Measurements from ENCODE around the gene ATP2B2.

Gene ATP2B2

DNA sequence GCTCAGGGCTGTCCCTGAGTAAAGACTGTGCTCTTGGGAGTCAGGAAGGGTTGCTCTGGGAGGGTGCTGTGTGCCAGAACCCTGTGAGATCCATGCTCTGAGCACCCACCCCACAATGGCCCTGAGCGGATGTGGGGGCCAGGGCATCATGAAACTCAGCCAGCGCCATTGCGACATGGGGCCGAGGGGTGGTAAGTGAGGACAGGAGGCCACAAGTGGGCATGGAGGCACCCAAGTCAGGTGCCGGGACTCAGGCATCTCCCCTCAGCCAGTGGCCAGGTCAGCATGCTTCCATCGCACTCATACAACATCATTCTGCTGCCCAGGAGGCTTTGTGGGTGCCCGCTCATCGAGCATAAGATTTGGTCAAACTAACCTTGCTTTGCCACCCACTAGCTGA lies 19.6 kb downstream of the ATP2B2 start:
- no peak overlapping the region for H2AK5ac ChIP-seq (ENCODE audit: low read length)
- DNase-seq, result no peak
- H3K14ac ChIP-seq (ENCODE audit: low read length), result no peak overlapping the region
- H4K8ac ChIP-seq (ENCODE audit: low read depth, low read length), result no peak overlapping the region
- H3K79me1 ChIP-seq (ENCODE audit: low read length), result no peaks in the 10 kb centered on the region
- H3K23ac ChIP-seq (ENCODE audit: low read length), result no peak overlapping the region
- no peaks in the 10 kb centered on the region for H3K36me3 ChIP-seq (ENCODE audit: control insufficient read depth in 1 of 2, insufficient read depth in 2 of 2, low read length in 2 of 2)
- H3K27me3 ChIP-seq (ENCODE audit: insufficient read depth, low read length), result no peaks in the 10 kb centered on the region
- no CpG with 5 or more reads among the region's 8 CpGs for WGBS (ENCODE audit: extremely low coverage, insufficient coverage, insufficient read length)
- peaks cover 5% of the 10 kb centered on the region for H3K9me3 ChIP-seq (ENCODE audit: insufficient read depth, low read depth, low read length)
- H2BK120ac ChIP-seq (ENCODE audit: insufficient read depth, low read length, poor library complexity), result no peak overlapping the region
- H3K18ac ChIP-seq (ENCODE audit: low read length), result no peak overlapping the region
- no peak overlapping the region for H3K4me3 ChIP-seq (ENCODE audit: low read depth, low read length)
- no peak overlapping the region for H3K4ac ChIP-seq (ENCODE audit: low read depth, low read length)
- H3K79me2 ChIP-seq (ENCODE audit: control insufficient read depth, insufficient read depth, low read length, poor library complexity), result no peaks in the 10 kb centered on the region
- no peak overlapping the region for H2AFZ ChIP-seq (ENCODE audit: insufficient read depth, low read length, poor library complexity)
- no peaks in the 10 kb centered on the region for H3K4me1 ChIP-seq (ENCODE audit: control insufficient read depth in 1 of 2, insufficient read depth in 2 of 2, low read length in 2 of 2)
- no peak overlapping the region for H2BK5ac ChIP-seq (ENCODE audit: low read depth, low read length, poor library complexity)
- no peak overlapping the region for H3K9ac ChIP-seq (ENCODE audit: low read length)
- no peak overlapping the region for H3K27ac ChIP-seq (ENCODE audit: low read depth, low read length)
- no peak overlapping the region for H2BK12ac ChIP-seq (ENCODE audit: low read length)
- H4K91ac ChIP-seq (ENCODE audit: low read depth, low read length), result no peak overlapping the region
- no peak overlapping the region for H3K4me2 ChIP-seq (ENCODE audit: low read length)
- no peak overlapping the region for H4K12ac ChIP-seq (ENCODE audit: low read depth, low read length)

DNA sequence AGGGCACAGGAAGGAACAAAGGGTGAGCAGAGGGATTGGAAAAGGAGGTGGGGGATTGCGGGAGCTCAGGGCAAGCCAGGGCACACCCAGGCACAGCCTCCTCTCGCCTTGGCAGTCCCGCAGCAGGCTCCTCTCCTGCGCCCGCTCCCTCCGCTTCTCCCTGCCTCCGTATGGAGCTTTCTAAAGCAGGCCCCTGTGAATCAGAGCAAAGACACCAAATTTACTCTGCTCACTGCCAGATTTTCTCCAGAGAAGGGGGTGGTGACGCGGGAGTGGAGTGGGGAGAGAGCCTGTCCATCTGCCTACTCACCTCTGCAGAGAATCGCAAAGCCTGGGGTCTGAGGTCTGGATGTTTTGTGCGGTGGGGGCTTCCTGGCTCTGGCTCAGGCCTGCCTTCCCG lies 20.0 kb downstream of the ATP2B2 start:
- no peak overlapping the region for H2BK5ac ChIP-seq (ENCODE audit: low read depth, low read length, poor library complexity)
- H3K27me3 ChIP-seq (ENCODE audit: insufficient read depth, low read length), result no peaks in the 10 kb centered on the region
- H4K91ac ChIP-seq (ENCODE audit: low read depth, low read length), result no peak overlapping the region
- H3K14ac ChIP-seq (ENCODE audit: low read length), result no peak overlapping the region
- H3K4me3 ChIP-seq (ENCODE audit: low read depth, low read length), result no peak overlapping the region
- H2BK120ac ChIP-seq (ENCODE audit: insufficient read depth, low read length, poor library complexity), result no peak overlapping the region
- H2AFZ ChIP-seq (ENCODE audit: insufficient read depth, low read length, poor library complexity), result no peak overlapping the region
- H3K4me1 ChIP-seq (ENCODE audit: control insufficient read depth in 1 of 2, insufficient read depth in 2 of 2, low read length in 2 of 2), result no peaks in the 10 kb centered on the region
- no peak overlapping the region for H3K4me2 ChIP-seq (ENCODE audit: low read length)
- no peak overlapping the region for H3K18ac ChIP-seq (ENCODE audit: low read length)
- no peak overlapping the region for H3K27ac ChIP-seq (ENCODE audit: low read depth, low read length)
- no peak overlapping the region for H3K23ac ChIP-seq (ENCODE audit: low read length)
- H2BK12ac ChIP-seq (ENCODE audit: low read length), result no peak overlapping the region
- DNase-seq, result no peak
- no peak overlapping the region for H4K12ac ChIP-seq (ENCODE audit: low read depth, low read length)
- H3K9ac ChIP-seq (ENCODE audit: low read length), result no peak overlapping the region
- no peak overlapping the region for H3K4ac ChIP-seq (ENCODE audit: low read depth, low read length)
- WGBS (ENCODE audit: extremely low coverage, insufficient coverage, insufficient read length), result no CpG with 5 or more reads among the region's 12 CpGs
- no peaks in the 10 kb centered on the region for H3K79me1 ChIP-seq (ENCODE audit: low read length)
- H2AK5ac ChIP-seq (ENCODE audit: low read length), result no peak overlapping the region
- H4K8ac ChIP-seq (ENCODE audit: low read depth, low read length), result no peak overlapping the region
- peaks cover 5% of the 10 kb centered on the region for H3K9me3 ChIP-seq (ENCODE audit: insufficient read depth, low read depth, low read length)
- H3K36me3 ChIP-seq (ENCODE audit: control insufficient read depth in 1 of 2, insufficient read depth in 2 of 2, low read length in 2 of 2), result no peaks in the 10 kb centered on the region
- no peaks in the 10 kb centered on the region for H3K79me2 ChIP-seq (ENCODE audit: control insufficient read depth, insufficient read depth, low read length, poor library complexity)

DNA sequence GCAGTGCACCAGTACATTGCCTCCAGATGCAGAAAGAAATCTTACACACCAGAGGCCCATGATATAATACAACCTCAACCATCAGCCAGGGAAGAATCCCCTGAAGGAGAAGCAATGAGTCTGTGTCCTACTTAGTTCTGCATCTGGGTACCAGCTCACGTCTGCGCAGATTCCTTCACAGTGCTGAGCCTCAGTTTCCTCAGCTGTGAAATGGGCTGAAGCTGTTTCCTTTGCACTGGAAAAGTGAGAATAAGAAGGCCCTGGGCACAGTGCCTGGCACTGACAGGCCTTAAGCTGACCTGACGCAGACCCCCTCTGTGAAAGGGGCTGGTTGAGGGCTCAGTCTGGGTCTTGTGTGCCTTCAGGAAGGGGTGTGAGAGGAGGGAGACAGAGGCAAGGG lies 20.7 kb downstream of the ATP2B2 start:
- Histone ChIP-seq H2BK5ac (ENCODE audit: low read depth, low read length, poor library complexity) (no peak overlapping the region), H3K9ac (ENCODE audit: low read length) (no peak overlapping the region), H3K27ac (ENCODE audit: low read depth, low read length) (no peak overlapping the region), H4K8ac (ENCODE audit: low read depth, low read length) (no peak overlapping the region), H4K12ac (ENCODE audit: low read depth, low read length) (no peak overlapping the region), H3K79me1 (ENCODE audit: low read length) (no peaks in the 10 kb centered on the region), H2BK12ac (ENCODE audit: low read length) (no peak overlapping the region), H4K91ac (ENCODE audit: low read depth, low read length) (no peak overlapping the region), H3K79me2 (ENCODE audit: control insufficient read depth, insufficient read depth, low read length, poor library complexity) (no peaks in the 10 kb centered on the region), H2AFZ (ENCODE audit: insufficient read depth, low read length, poor library complexity) (no peak overlapping the region), H3K4me2 (ENCODE audit: low read length) (no peak overlapping the region), H3K9me3 (ENCODE audit: insufficient read depth, low read depth, low read length) (peaks cover 5% of the 10 kb centered on the region), H3K4ac (ENCODE audit: low read depth, low read length) (no peak overlapping the region), H3K23ac (ENCODE audit: low read length) (no peak overlapping the region), H3K18ac (ENCODE audit: low read length) (no peak overlapping the region), H2AK5ac (ENCODE audit: low read length) (no peak overlapping the region), H3K27me3 (ENCODE audit: insufficient read depth, low read length) (no peaks in the 10 kb centered on the region), H3K4me1 (ENCODE audit: control insufficient read depth in 1 of 2, insufficient read depth in 2 of 2, low read length in 2 of 2) (no peaks in the 10 kb centered on the region), H3K4me3 (ENCODE audit: low read depth, low read length) (no peak overlapping the region), H3K36me3 (ENCODE audit: control insufficient read depth in 1 of 2, insufficient read depth in 2 of 2, low read length in 2 of 2) (no peaks in the 10 kb centered on the region), H3K14ac (ENCODE audit: low read length) (no peak overlapping the region), H2BK120ac (ENCODE audit: insufficient read depth, low read length, poor library complexity) (no peak overlapping the region)
- WGBS (ENCODE audit: extremely low coverage, insufficient coverage, insufficient read length), result no CpG with 5 or more reads among the region's 3 CpGs
- no peak for DNase-seq

DNA sequence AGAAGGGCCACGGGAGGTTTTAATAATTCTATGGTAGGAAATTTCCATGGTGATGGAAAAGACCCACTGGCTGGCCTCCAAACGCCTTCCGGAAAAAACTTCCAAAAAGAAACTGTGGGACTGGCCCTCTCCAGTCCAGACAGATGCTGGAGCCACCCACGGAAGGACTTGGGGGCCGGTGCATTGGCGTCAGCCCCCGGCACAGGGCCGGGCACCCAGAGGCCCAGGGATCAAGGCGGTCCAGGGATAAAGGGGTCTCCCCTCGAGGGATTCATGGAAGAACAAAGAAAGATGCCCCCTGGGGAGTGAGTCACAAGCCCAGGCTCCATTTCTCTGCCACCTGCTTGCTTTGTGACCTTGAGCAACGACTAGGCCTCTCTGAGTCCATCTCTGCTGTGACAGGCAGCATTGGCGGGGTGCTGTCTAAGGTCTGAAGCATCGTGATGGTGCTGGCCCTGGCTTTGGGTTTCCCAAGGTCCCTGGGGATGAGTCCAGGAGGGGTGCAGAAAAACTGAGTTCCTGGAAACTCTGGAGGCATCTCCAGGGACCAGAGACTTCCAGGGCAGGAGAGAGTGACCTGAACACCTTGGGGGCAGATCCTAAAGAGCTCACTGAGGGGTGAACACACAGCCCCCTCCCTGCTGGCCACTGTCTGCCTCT lies 21.6 kb downstream of the ATP2B2 start:
- H3K27ac ChIP-seq (ENCODE audit: low read depth, low read length), result no peak overlapping the region
- no peak overlapping the region for H3K9ac ChIP-seq (ENCODE audit: low read length)
- no peak overlapping the region for H3K14ac ChIP-seq (ENCODE audit: low read length)
- no peak overlapping the region for H2AFZ ChIP-seq (ENCODE audit: insufficient read depth, low read length, poor library complexity)
- no peak overlapping the region for H4K91ac ChIP-seq (ENCODE audit: low read depth, low read length)
- no peak overlapping the region for H3K18ac ChIP-seq (ENCODE audit: low read length)
- H3K36me3 ChIP-seq (ENCODE audit: control insufficient read depth in 1 of 2, insufficient read depth in 2 of 2, low read length in 2 of 2), result no peaks in the 10 kb centered on the region
- no peak overlapping the region for H2BK12ac ChIP-seq (ENCODE audit: low read length)
- no CpG with 5 or more reads among the region's 13 CpGs for WGBS (ENCODE audit: extremely low coverage, insufficient coverage, insufficient read length)
- H3K79me1 ChIP-seq (ENCODE audit: low read length), result no peaks in the 10 kb centered on the region
- H2BK120ac ChIP-seq (ENCODE audit: insufficient read depth, low read length, poor library complexity), result no peak overlapping the region
- no peak overlapping the region for H3K4me2 ChIP-seq (ENCODE audit: low read length)
- peaks cover 3% of the 10 kb centered on the region for H3K9me3 ChIP-seq (ENCODE audit: insufficient read depth, low read depth, low read length)
- DNase-seq, result no peak
- H3K4ac ChIP-seq (ENCODE audit: low read depth, low read length), result no peak overlapping the region
- no peak overlapping the region for H3K23ac ChIP-seq (ENCODE audit: low read length)
- H2BK5ac ChIP-seq (ENCODE audit: low read depth, low read length, poor library complexity), result no peak overlapping the region
- H4K8ac ChIP-seq (ENCODE audit: low read depth, low read length), result no peak overlapping the region
- no peak overlapping the region for H4K12ac ChIP-seq (ENCODE audit: low read depth, low read length)
- H3K79me2 ChIP-seq (ENCODE audit: control insufficient read depth, insufficient read depth, low read length, poor library complexity), result no peaks in the 10 kb centered on the region
- H3K4me3 ChIP-seq (ENCODE audit: low read depth, low read length), result no peak overlapping the region
- no peaks in the 10 kb centered on the region for H3K4me1 ChIP-seq (ENCODE audit: control insufficient read depth in 1 of 2, insufficient read depth in 2 of 2, low read length in 2 of 2)
- no peaks in the 10 kb centered on the region for H3K27me3 ChIP-seq (ENCODE audit: insufficient read depth, low read length)
- no peak overlapping the region for H2AK5ac ChIP-seq (ENCODE audit: low read length)
